GM18505 (cell line): ENCODE results near the gene LBR.
"Not testable (repeated sequence)": the region's sequence is repeated elsewhere in the genome, so short reads cannot be mapped to it uniquely, and the experiment has no call there.

Source experiments
- ATAC-seq: cut with Tn5 transposase; IDR thresholded peaks from one replicate; pipeline ENCODE4 v1.9.1; 2021; ENCODE audit not compliant: unreplicated experiment
- POLR2A ChIP-seq: IDR thresholded peaks from 4 replicates; pipeline ENCODE4 v1.6.1; 2011; ENCODE audit warnings: borderline replicate concordance; ENCODE audit not compliant: insufficient read depth, insufficient read length; ENCODE audit errors: extremely low read depth

The LBR gene

GRCh38 chr1:225427235-225428067 is at the start of gene LBR:
TSS of gene LBR (minus strand) at chr1:225428038. CDS start at chr1:225424075, 3,963 bp downstream.
- ATAC-seq, result no peak
- TF ChIP-seq POLR2A, result peak; percentile 66

DNA sequence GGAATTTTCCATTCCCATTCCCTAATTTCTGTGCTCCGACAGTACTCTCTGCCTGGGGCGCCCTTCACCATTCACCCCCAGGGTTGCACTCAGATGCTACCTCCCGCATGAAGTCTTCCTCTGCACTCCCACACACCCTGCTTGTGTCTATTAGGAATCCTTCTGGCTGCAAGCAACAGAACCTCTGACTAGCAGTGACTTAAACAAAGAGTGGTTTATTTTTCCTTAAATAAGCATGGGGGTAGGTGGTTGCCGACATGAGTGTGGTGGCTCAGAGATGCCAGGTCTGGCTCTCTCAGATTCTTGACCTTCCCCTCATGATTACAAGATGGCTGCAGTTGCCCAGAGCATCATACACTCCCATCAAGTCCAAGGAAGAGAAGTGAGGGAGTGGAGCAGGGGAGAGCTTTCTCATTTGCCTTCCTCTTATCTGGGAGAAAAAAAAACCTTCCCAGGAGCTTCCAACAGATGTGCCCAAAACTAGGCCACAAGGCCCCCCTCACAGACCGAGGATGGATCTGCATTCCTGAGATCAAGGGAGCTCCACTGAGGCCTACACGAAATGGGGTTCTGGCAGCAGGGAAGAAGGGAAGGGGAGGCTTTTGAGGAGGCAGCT is 49.6 kb upstream of the LBR start:
- ATAC-seq, result no peak
- no peak for TF ChIP-seq POLR2A

GRCh38 chr1:225476538-225476988 is 48.7 kb upstream of the LBR start:
- ATAC-seq, result no peak

GRCh38 chr1:225476100-225476511 is 48.3 kb upstream of the LBR start:
- no peak for ATAC-seq
- TF ChIP-seq POLR2A, result no peak

More at GRCh38 chr1:225476538-225476988, 48.7 kb upstream of the LBR start:
- no peak for TF ChIP-seq POLR2A

- ATAC-seq, result peak; percentile 84
These were observed 47.4 kb upstream of the LBR start for GRCh38 chr1:225474986-225475820.

DNA sequence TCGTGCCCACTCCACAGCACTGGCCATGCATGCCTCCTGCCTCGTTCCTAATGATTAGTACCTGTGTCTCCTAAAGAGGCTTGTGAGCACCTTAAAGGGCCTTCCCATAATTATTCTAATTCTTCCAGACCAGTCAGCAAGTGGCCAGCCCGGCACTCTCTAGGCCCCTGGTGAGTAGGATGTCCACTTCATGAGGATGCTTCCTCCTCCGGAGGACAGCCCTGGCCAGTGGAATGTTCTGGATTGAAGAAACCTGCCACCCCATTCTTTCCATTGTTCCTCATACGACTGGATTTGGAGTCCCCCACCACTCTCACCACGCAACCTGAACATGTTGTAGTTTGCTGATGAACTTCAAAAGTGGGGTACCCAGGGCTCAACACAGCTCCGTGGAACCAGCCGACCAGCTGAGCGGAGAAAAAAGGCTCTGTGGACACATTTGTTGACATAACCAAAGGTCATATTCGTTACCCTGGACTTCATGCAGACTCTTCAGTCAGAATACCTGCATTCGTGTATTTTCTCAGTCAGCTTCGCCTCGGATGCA is 46.7 kb upstream of the LBR start:
- no peak for TF ChIP-seq POLR2A
- no peak for ATAC-seq

More at GRCh38 chr1:225474986-225475820, 47.4 kb upstream of the LBR start:
- no peak for TF ChIP-seq POLR2A

- not testable (repeated sequence) for ATAC-seq
These were observed 46.0 kb upstream of the LBR start for GRCh38 chr1:225473676-225474438.

DNA sequence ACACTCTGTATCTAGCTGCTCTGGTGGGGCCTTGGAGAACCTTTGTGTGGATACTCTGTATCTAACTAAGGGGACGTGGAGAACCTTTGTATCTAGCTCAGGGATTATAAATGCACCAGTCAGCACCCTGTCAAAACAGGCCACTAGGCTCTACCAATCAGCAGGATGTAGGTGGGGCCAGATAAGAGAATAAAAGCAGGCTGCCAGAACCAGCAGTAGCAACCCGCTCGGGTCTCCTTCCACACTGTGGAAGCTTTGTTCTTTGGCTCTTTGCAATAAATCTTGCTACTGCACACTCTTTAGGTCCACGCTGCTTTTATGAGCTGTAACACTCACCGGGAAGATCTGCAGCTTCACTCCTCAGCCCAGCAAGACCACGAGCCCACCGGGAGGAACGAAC is 45.4 kb upstream of the LBR start:
- not testable (repeated sequence) for ATAC-seq

DNA sequence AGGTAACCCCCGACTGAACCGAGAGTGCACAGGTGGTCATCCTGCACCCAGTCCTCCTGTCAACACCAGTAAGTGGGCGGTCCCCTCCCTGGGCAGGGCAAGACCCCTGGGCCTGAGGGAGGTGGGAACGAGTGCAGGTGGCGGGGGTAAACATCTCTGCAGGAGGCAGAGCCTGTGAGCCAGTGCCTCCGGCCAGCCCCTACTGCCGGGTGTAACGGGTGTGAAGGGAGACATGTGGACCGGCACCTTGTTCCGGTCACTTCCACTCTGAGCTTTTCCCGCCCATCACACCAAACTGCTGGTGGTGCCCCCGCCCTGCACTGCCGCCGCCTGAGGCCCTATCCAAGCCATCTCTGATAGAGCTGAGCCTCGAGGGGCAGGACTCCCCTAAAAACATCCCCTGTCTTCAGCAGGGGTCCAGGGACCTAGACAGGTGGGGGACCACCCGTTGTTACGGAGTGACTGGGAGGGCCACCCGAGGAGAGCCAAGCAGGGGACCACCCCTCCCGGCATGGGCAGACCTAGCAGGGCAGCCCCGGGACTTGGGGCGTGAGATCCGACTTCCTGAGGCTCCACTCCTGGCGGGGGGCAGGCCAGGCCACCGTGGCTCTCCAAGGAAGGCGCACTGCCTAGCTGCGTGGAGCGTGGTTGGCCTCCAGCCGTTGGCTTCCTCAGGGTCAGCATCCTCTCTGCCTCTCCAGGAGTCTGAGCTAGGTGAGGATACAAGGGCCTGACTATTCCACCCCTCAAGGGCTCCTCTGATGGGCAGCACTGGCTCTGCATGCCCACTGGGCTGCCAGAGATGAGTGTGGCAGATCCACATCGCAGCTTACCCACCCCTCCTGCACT is 43.8 kb upstream of the LBR start:
- no peak for ATAC-seq

GRCh38 chr1:225471109-225471452 is 43.2 kb upstream of the LBR start:
- no peak for TF ChIP-seq POLR2A
- ATAC-seq, result no peak

More for the DNA sequence above, 43.8 kb upstream of the LBR start:
- TF ChIP-seq POLR2A, result no peak

GRCh38 chr1:225470211-225471108 is 42.6 kb upstream of the LBR start:
- TF ChIP-seq POLR2A, result no peak
- ATAC-seq, result no peak
